Choroid plexus epithelial cell (primary cell): ENCODE data around the gene PRKCQ.

Source experiments
- DNase-seq: peaks from one replicate; pipeline ENCODE4 v3.0.0-alpha.2; 2010; ENCODE audit warnings: low read depth
- H3K4me3 ChIP-seq: 2 replicates; pipeline ENCODE4 v1.5.1; 2011; ENCODE audit warnings: low read depth, mild to moderate bottlenecking, control low read depth, low read length, moderate library complexity
- TF ChIP-seq, protein P1 (sequence below): conservative IDR thresholded peaks from 2 replicates; pipeline ENCODE4 v1.5.1; 2011; ENCODE audit warnings: low read depth, mild to moderate bottlenecking, control low read depth, inconsistent platforms, low read length, moderate library complexity

PRKCQ gene

DNA sequence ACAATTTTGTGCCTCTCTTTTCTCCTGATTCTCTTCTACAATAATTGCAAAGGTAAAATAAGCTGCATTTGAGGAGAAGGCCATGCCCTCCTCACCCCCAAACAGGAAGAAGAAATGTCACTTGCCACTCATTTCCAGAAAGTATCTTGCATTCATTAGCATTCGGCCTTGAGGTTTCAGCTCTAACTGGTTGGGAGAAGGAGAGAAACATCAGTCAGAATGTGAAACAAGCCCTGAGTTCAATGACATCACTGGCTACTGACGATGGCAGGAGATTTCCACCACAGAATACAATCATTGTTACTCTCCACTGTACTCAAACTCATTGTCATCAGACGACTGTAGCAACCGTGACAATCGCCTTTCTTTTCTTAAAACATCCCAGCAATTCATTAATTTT is 72.8 kb downstream of the PRKCQ start:
- H3K4me3 ChIP-seq = no peak overlapping the region
- no peak for DNase-seq
- TF ChIP-seq, protein P1, sequence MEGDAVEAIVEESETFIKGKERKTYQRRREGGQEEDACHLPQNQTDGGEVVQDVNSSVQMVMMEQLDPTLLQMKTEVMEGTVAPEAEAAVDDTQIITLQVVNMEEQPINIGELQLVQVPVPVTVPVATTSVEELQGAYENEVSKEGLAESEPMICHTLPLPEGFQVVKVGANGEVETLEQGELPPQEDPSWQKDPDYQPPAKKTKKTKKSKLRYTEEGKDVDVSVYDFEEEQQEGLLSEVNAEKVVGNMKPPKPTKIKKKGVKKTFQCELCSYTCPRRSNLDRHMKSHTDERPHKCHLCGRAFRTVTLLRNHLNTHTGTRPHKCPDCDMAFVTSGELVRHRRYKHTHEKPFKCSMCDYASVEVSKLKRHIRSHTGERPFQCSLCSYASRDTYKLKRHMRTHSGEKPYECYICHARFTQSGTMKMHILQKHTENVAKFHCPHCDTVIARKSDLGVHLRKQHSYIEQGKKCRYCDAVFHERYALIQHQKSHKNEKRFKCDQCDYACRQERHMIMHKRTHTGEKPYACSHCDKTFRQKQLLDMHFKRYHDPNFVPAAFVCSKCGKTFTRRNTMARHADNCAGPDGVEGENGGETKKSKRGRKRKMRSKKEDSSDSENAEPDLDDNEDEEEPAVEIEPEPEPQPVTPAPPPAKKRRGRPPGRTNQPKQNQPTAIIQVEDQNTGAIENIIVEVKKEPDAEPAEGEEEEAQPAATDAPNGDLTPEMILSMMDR = no peak

DNA sequence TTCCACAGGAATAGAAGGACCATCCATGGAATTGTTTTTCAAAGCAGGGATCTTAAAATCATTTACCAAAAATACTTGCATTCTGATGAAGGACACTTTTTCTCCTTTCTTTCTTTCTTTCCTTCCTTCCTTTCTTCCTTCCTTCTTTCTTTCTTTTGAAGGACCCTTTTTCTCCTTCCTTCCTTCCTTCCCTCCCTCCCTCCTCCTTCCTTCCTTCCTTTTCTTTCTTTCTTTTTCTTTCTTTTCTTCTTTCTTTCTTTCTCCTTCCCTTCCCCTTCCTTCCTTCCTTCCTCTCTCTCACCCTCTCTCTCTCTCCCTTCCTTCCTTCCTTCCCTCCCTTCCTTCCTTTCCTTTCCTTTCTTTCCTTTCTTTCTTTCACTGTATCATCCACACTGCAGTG is 74.8 kb downstream of the PRKCQ start:
- no peak overlapping the region for H3K4me3 ChIP-seq
- DNase-seq = no peak
- TF ChIP-seq, protein P1 = no peak

DNA sequence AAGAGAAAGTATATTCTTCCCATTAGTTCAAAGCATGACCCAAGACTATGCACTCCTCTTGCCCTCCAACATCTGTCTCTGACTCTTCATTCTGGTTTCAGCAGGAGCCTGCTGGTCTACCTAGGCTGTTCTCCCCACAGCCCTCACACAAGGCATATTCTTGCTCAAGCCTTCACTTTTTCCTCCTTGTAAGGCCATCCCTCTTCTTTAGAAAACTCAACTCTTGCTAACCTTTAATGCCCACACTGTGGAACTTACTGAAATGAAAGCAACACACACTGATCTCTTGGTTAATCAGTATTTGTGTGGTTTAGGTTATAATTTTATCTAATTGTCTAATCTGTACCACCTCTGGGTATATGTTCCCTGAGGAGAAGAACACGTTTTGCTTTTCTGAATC is 75.8 kb downstream of the PRKCQ start:
- TF ChIP-seq, protein P1 = no peak
- H3K4me3 ChIP-seq = no peak overlapping the region
- no peak for DNase-seq

DNA sequence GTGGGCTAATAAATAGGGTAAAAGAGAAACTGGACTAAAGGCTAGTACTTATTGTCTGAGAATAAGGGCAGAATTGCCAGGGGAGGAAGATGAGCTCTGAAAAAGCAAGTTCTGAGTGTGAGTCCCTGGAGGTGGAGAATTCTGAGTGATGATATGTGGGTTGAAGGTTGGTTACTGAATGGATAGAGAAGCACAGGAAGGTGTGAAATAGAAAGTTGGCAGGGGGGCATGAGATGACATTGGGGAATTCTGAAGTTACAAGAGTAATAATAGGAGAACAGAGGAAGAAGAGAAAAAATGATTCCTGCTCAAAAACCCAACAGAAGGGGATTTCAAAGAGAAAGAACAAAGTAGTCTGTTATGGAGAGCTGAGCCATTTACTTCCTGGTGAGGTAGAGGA is 76.9 kb downstream of the PRKCQ start:
- TF ChIP-seq, protein P1 = no peak
- H3K4me3 ChIP-seq = no peak overlapping the region
- DNase-seq = no peak

DNA sequence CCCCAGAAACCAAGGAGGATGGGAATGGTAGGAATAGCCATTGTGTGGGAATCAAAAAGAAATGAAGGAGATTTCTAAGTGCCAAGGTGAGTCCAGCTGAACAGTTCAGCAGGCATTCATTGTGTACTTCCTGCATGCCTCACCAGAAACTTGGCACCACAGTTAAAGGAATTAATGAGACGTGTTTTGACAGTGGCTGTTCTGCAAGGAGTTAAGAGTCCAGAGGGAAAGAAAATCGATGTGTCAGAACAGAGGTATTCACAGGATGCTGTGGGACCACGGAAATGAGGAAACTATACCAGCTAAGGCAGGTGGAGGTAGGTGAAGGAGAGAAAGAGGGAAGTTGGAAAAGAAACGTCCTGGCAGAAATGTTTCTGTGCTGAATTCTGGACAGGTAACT is 78.1 kb downstream of the PRKCQ start:
- TF ChIP-seq, protein P1 = no peak
- DNase-seq = no peak
- H3K4me3 ChIP-seq = no peak overlapping the region

DNA sequence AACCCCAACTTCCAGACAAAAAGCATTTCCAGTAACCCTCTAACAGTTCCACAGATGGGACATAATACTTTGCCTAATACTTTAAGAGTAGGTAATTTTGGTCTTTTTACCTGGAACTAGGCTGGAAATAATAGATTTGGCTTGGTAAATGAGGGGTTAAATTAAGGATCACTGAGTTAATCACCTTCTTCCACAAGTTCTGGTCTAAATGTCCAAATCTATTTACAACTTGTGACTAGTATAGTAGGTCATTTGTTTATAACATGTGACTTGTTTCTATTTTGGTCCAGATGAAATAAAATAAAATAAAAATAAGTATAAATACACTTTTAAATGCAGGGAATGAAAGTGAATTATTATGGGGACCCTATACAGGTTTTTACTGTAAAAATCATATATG is 80.1 kb downstream of the PRKCQ start:
- no peak for DNase-seq
- TF ChIP-seq, protein P1 = no peak
- no peak overlapping the region for H3K4me3 ChIP-seq

DNA sequence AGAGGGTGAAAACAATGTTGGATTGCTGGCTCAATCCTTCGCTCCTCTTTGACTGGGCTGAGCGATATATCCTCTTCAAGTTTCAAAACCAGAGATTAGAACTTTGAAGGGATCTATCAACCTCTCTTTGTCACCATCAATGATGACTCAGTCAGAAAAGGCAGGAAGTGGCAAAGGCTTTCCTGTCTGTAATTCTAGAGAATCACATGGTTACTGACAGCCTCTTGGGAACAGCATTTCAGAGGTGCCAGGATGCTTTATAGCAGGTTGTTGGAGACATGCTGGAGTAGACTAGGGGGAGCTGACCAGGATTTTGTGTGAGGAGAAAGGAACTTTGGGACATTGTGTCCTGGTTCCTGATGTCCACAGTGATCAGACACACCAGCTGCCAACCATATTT is 81.3 kb downstream of the PRKCQ start:
- TF ChIP-seq, protein P1 = no peak
- DNase-seq = no peak
- H3K4me3 ChIP-seq = no peak overlapping the region
